Parathyroid adenoma (tissue), 2 donors: ENCODE data around the gene CEP350.
"Not testable (repeated sequence)": the region's sequence is repeated elsewhere in the genome, so short reads cannot be mapped to it uniquely, and the experiment has no call there.

Experiments used
- H2AFZ ChIP-seq: fragments of 300-600 bp; sonication (generic); one replicate; pipeline ENCODE4 v1.7.0; 2017; ENCODE audit warnings: antibody characterized with exemption, mild to moderate bottlenecking
- H3K27ac ChIP-seq: fragments of 300-600 bp; sonication (generic); one replicate; pipeline ENCODE4 v1.7.0; 2017
- H3K27me3 ChIP-seq: fragments of 300-600 bp; sonication (generic); one replicate; pipeline ENCODE4 v1.7.0; 2017; ENCODE audit warnings: low read length; ENCODE audit not compliant: control insufficient read depth, insufficient read depth
- H3K36me3 ChIP-seq: fragments of 300-600 bp; sonication (generic); one replicate; pipeline ENCODE4 v1.7.0; 2017; ENCODE audit warnings: low read length; ENCODE audit not compliant: control insufficient read depth, insufficient read depth
- H3K4me1 ChIP-seq: fragments of 300-600 bp; sonication (generic); one replicate; pipeline ENCODE4 v1.7.0; 2017; ENCODE audit warnings: control low read depth
- H3K4me2 ChIP-seq: fragments of 300-600 bp; sonication (generic); one replicate; pipeline ENCODE4 v1.7.0; 2017; ENCODE audit warnings: low read length
- H3K4me3 ChIP-seq: fragments of 300-600 bp; sonication (generic); one replicate; pipeline ENCODE4 v1.7.0; 2017; ENCODE audit warnings: low read depth, low read length
- H3K79me2 ChIP-seq: fragments of 300-600 bp; sonication (generic); one replicate; pipeline ENCODE4 v1.7.0; 2017; ENCODE audit warnings: control low read depth
- H3K9ac ChIP-seq: fragments of 300-600 bp; sonication (generic); one replicate; pipeline ENCODE4 v1.7.0; 2017; ENCODE audit warnings: mild to moderate bottlenecking
- H3K9me3 ChIP-seq: fragments of 300-600 bp; sonication (generic); one replicate; pipeline ENCODE4 v1.7.0; 2017; ENCODE audit warnings: low read length; ENCODE audit not compliant: control insufficient read depth
- CTCF ChIP-seq: fragments of 300-600 bp; sonication (generic); IDR thresholded peaks from one replicate; pipeline ENCODE4 v1.7.0; 2017; ENCODE audit warnings: antibody characterized with exemption, mild to moderate bottlenecking
- donor health status: primary hyperparathyroidism.

CEP350 gene

GRCh38 chr1:180000575-180000974, 46.0 kb downstream of the CEP350 start:
- Histone ChIP-seq H2AFZ (no peak overlapping the region), H3K9ac (no peak overlapping the region), H3K4me1 (no peaks in the 10 kb centered on the region), H3K4me3 (no peak overlapping the region), H3K36me3 (no peaks in the 10 kb centered on the region), H3K9me3 (no peaks in the 10 kb centered on the region), H3K4me2 (no peak overlapping the region), H3K27me3 (no peaks in the 10 kb centered on the region), H3K79me2 (peaks cover 3% of the 10 kb centered on the region), H3K27ac (no peak overlapping the region)
- no peak for TF ChIP-seq CTCF

- no peaks in the 10 kb centered on the region for H3K27me3 ChIP-seq
- no peak overlapping the region for H3K9ac ChIP-seq
- no peak overlapping the region for H3K4me3 ChIP-seq
- no peak overlapping the region for H2AFZ ChIP-seq
- no peaks in the 10 kb centered on the region for H3K36me3 ChIP-seq
- H3K79me2 ChIP-seq: peaks cover 3% of the 10 kb centered on the region
- H3K4me1 ChIP-seq: no peaks in the 10 kb centered on the region
- no peak overlapping the region for H3K4me2 ChIP-seq
- H3K9me3 ChIP-seq: no peaks in the 10 kb centered on the region
- no peak for TF ChIP-seq CTCF
- no peak overlapping the region for H3K27ac ChIP-seq
Observed at GRCh38 chr1:180002437-180002836, 47.8 kb downstream of the CEP350 start.

GRCh38 chr1:180003026-180003695, 48.6 kb downstream of the CEP350 start:
- no peak overlapping the region for H3K27ac ChIP-seq
- no peaks in the 10 kb centered on the region for H3K9me3 ChIP-seq
- no peaks in the 10 kb centered on the region for H3K36me3 ChIP-seq
- peaks cover 3% of the 10 kb centered on the region for H3K79me2 ChIP-seq
- no peak overlapping the region for H3K9ac ChIP-seq
- TF ChIP-seq CTCF: no peak
- no peak overlapping the region for H3K4me2 ChIP-seq
- no peaks in the 10 kb centered on the region for H3K27me3 ChIP-seq
- no peak overlapping the region for H2AFZ ChIP-seq
- no peaks in the 10 kb centered on the region for H3K4me1 ChIP-seq
- H3K4me3 ChIP-seq: no peak overlapping the region

- H3K4me3 ChIP-seq, H2AFZ ChIP-seq, H3K9me3 ChIP-seq, H3K27ac ChIP-seq, H3K27me3 ChIP-seq, H3K4me2 ChIP-seq, H3K79me2 ChIP-seq, H3K9ac ChIP-seq, H3K36me3 ChIP-seq, H3K4me1 ChIP-seq: not testable (repeated sequence)
Observed at GRCh38 chr1:180006762-180007161, 52.2 kb downstream of the CEP350 start.

- H3K9ac ChIP-seq: no peak overlapping the region
- no peak overlapping the region for H2AFZ ChIP-seq
- no peaks in the 10 kb centered on the region for H3K27me3 ChIP-seq
- no peaks in the 10 kb centered on the region for H3K79me2 ChIP-seq
- no peaks in the 10 kb centered on the region for H3K9me3 ChIP-seq
- no peak overlapping the region for H3K27ac ChIP-seq
- H3K4me1 ChIP-seq: no peaks in the 10 kb centered on the region
- H3K36me3 ChIP-seq: no peaks in the 10 kb centered on the region
- TF ChIP-seq CTCF: no peak
- H3K4me3 ChIP-seq: no peak overlapping the region
- no peak overlapping the region for H3K4me2 ChIP-seq
Observed at GRCh38 chr1:180020017-180020416, 65.4 kb downstream of the CEP350 start.
